ENCODE results near the gene MYH14. TPM values are rescaled to one million over a fixed set of nuclear protein-coding genes. Genes with fewer than 3 reads are reported as not detected.

Gene MYH14
- total and polyA plus RNA-seq, 2 of the 4 experiments (the other 2 are of a cell fraction) = not detected

DNA sequence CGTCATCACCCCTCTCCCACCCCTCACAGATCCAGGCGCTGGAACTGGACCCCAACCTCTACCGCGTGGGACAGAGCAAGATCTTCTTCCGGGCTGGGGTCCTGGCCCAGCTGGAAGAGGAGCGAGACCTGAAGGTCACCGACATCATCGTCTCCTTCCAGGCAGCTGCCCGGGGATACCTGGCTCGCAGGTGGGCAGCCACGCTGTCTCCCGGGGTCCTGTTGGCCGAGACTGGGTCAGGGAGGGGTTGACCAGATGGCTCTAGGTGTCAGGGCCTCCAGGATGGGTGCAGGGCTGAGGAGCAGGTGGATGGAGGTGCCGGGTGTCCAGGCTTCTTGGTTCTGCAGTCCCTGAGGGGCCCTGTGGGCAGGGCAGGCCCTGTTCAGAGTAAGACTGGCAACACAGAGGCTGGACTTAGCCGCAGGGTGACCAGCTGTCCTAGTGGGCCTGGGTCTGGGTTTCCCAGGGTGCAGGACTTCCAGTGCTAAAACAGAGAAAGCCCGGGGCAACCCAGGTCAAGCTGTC, 58.1 kb downstream of the MYH14 start:
- Histone ChIP-seq H3K27ac (ENCODE audit: insufficient read depth, low read length) (no peak overlapping the region), H3K14ac (replicated peaks; ENCODE audit: low read depth, low read length) (no peak overlapping the region), H3K18ac (ENCODE audit: low read depth, low read length) (no peak overlapping the region), H2BK20ac (ENCODE audit: low read depth, low read length) (no peak overlapping the region), H3K9ac (ENCODE audit: low read depth, low read length) (no peak overlapping the region), H2BK5ac (ENCODE audit: low read depth, low read length, poor library complexity, severe bottlenecking) (no peak overlapping the region), H3K4ac (ENCODE audit: low read depth, low read length) (no peak overlapping the region), H2AK5ac (ENCODE audit: low read depth, low read length) (no peak overlapping the region), H3K9me1 (ENCODE audit: insufficient read depth, low read length) (no peaks in the 10 kb centered on the region), H4K8ac (ENCODE audit: low read depth in 2 of 2, low read length in 2 of 2) (no peak overlapping the region), H3K9me3 (ENCODE audit: control insufficient read depth, insufficient read depth, low read length) (peaks cover 23% of the 10 kb centered on the region), H3K23ac (ENCODE audit: low read depth, low read length) (no peak overlapping the region), H3K4me2 (ENCODE audit: low read depth, low read length) (no peak overlapping the region), H3K4me1 (ENCODE audit: control insufficient read depth, insufficient read depth, low read length) (no peaks in the 10 kb centered on the region), H4K91ac (ENCODE audit: insufficient read depth, low read depth, low read length) (no peak overlapping the region), H4K20me1 (ENCODE audit: insufficient read depth, low read length) (no peaks in the 10 kb centered on the region), H3K4me3 (ENCODE audit: insufficient read depth, low read depth, low read length) (no peak overlapping the region), H2BK120ac (ENCODE audit: low read depth, low read length) (no peak overlapping the region), H3K27me3 (ENCODE audit: control insufficient read depth, insufficient read depth, low read length) (no peaks in the 10 kb centered on the region), H3K56ac (ENCODE audit: extremely low read depth, insufficient read depth, low read length) (no peak overlapping the region), H2BK15ac (ENCODE audit: low read depth, low read length) (no peak overlapping the region), H3K36me3 (ENCODE audit: control insufficient read depth, insufficient read depth, low read length) (no peaks in the 10 kb centered on the region), H2AK9ac (replicated peaks; ENCODE audit: low read depth, low read length, poor library complexity) (no peak overlapping the region), H3K79me1 (ENCODE audit: low read depth in 1 of 2, low read length in 2 of 2) (no peaks in the 10 kb centered on the region), H4K5ac (ENCODE audit: low read depth, low read length) (no peak overlapping the region), H2AFZ (replicated peaks; ENCODE audit: low read length, poor library complexity) (no peak overlapping the region)
- dilution Hi-C loops (cut with HindIII; ENCODE audit: low sequenced_read_pairs, unreplicated experiment) (no loop called here), in situ Hi-C loops (cut with MboI; ENCODE audit: low sequenced_read_pairs) (no loop called here), intact Hi-C loops (cut with micrococcal nuclease) (no loop called here)
- 59% methylated on average over 2 of the region's 16 CpGs; no CpG with 5 or more reads in 1 of the 2 experiments for WGBS, 2 experiments (ENCODE audit: extremely low coverage in 2 of 2, insufficient read length in 1 of 2)
- ChIA-PET CTCF (no interaction called here), POLR2A (ENCODE audit: unreplicated experiment) (no interaction called here)
- ATAC-seq (ENCODE audit: low read depth) = no peak
- no peak for DNase-seq
- no TSS peak for BruUV-seq (replicated peaks)
- TF ChIP-seq FOS (IDR thresholded peaks at IDR 0.05; ENCODE audit: low read depth, low read length) (no peak), NFE2L2 (IDR thresholded peaks at IDR 0.05; ENCODE audit: low read depth, low read length) (no peak), SMC3 (IDR thresholded peaks at IDR 0.05; ENCODE audit: low read depth, low read length) (no peak)
- TF ChIP-seq, protein P1, sequence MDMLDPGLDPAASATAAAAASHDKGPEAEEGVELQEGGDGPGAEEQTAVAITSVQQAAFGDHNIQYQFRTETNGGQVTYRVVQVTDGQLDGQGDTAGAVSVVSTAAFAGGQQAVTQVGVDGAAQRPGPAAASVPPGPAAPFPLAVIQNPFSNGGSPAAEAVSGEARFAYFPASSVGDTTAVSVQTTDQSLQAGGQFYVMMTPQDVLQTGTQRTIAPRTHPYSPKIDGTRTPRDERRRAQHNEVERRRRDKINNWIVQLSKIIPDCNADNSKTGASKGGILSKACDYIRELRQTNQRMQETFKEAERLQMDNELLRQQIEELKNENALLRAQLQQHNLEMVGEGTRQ (IDR thresholded peaks at IDR 0.05; ENCODE audit: low read depth, low read length) = no peak

All from IMR-90 (cell line).